Liver (tissue), 9 donors: ENCODE measurements around the gene CDO1. TPM values are rescaled to one million over a fixed set of nuclear protein-coding genes. Genes with fewer than 3 reads are reported as not detected.
A peak's percentile ranks its signal among the peaks of the same experiment; 100 is the strongest.

Experiments
- DNase-seq: peaks from one replicate; pipeline ENCODE4 v3.0.0-alpha.2; 2017; ENCODE audit warnings: low spot score
- H3K27ac ChIP-seq, 2 donors: one replicate each; pipeline ENCODE4 v1.7.0; 2013; ENCODE audit warnings: inconsistent platforms in 2 of 2, low read length in 2 of 2, control low read depth in 1 of 2, low read depth in 1 of 2, mild to moderate bottlenecking in 1 of 2
- H3K27me3 ChIP-seq, 4 donors: one replicate each; pipeline versions ENCODE4 v1.6.1 to v1.7.0; 2013; ENCODE audit warnings: low read length in 3 of 4, inconsistent platforms in 1 of 4, mild to moderate bottlenecking in 1 of 4, moderate library complexity in 1 of 4; ENCODE audit not compliant: control insufficient read depth in 4 of 4, insufficient read depth in 4 of 4
- H3K36me3 ChIP-seq, 4 donors: one replicate each; pipeline versions ENCODE4 v1.6.1 to v1.7.0; 2013; ENCODE audit warnings: low read length in 3 of 4, mild to moderate bottlenecking in 3 of 4, low read depth in 1 of 4, moderate library complexity in 1 of 4; ENCODE audit not compliant: control insufficient read depth in 4 of 4, insufficient read depth in 3 of 4
- H3K4me1 ChIP-seq, 4 donors: one replicate each; pipeline versions ENCODE4 v1.6.1 to v1.7.0; 2013; ENCODE audit warnings: low read length in 3 of 4, mild to moderate bottlenecking in 3 of 4, moderate library complexity in 1 of 4; ENCODE audit not compliant: control insufficient read depth in 4 of 4, insufficient read depth in 4 of 4
- H3K4me3 ChIP-seq, 3 donors: one replicate each; pipeline versions ENCODE4 v1.6.1 to v1.7.0; 2013; ENCODE audit warnings: low read length in 3 of 3, control low read depth in 1 of 3, low read depth in 1 of 3, mild to moderate bottlenecking in 1 of 3
- H3K9ac ChIP-seq, 2 donors: one replicate each; pipeline ENCODE4 v1.7.0; 2013; ENCODE audit warnings: low read length in 2 of 2, mild to moderate bottlenecking in 2 of 2, moderate library complexity in 2 of 2, control low read depth in 1 of 2, low read depth in 1 of 2
- H3K9me3 ChIP-seq, 4 donors: one replicate each; pipeline versions ENCODE4 v1.6.1 to v1.7.0; 2013; ENCODE audit warnings: low read length in 3 of 4; ENCODE audit not compliant: control insufficient read depth in 4 of 4
- EGR1 ChIP-seq, 2 donors: IDR thresholded peaks; 2 replicates each; pipeline ENCODE4 v1.6.1; 2016 to 2018; ENCODE audit warnings: antibody characterized with exemption in 2 of 2, low read depth in 2 of 2
- FOXA1 ChIP-seq: IDR thresholded peaks from 2 replicates; pipeline ENCODE4 v1.6.1; 2016; ENCODE audit warnings: antibody characterized with exemption
- HNF4A ChIP-seq, 2 donors: conservative IDR thresholded peaks; 2 replicates each; pipeline ENCODE4 v1.6.1; 2016; ENCODE audit warnings: antibody characterized with exemption in 2 of 2, mild to moderate bottlenecking in 2 of 2
- HNF4G ChIP-seq: IDR thresholded peaks from 2 replicates; pipeline ENCODE4 v1.6.1; 2016; ENCODE audit warnings: antibody characterized with exemption
- JUND ChIP-seq, 2 donors: IDR thresholded peaks; 2 replicates each; pipeline ENCODE4 v1.6.1; 2016; ENCODE audit warnings: antibody characterized with exemption in 2 of 2
- MAX ChIP-seq: IDR thresholded peaks from 2 replicates; pipeline ENCODE4 v1.6.1; 2016; ENCODE audit warnings: antibody characterized with exemption
- NR2F2 ChIP-seq: IDR thresholded peaks from 2 replicates; pipeline ENCODE4 v1.6.1; 2016; ENCODE audit warnings: antibody characterized with exemption
- RXRA ChIP-seq, 2 donors: IDR thresholded peaks; 2 replicates each; pipeline ENCODE4 v1.6.1; 2017 to 2018; ENCODE audit warnings: antibody characterized with exemption in 2 of 2, mild to moderate bottlenecking in 1 of 2
- SP1 ChIP-seq: IDR thresholded peaks from 2 replicates; pipeline ENCODE4 v1.6.1; 2018; ENCODE audit warnings: antibody characterized with exemption, mild to moderate bottlenecking
- TAF1 ChIP-seq: conservative IDR thresholded peaks from 2 replicates; pipeline ENCODE4 v1.6.1; 2016; ENCODE audit warnings: antibody characterized with exemption, mild to moderate bottlenecking
- YY1 ChIP-seq: IDR thresholded peaks from 2 replicates; pipeline ENCODE4 v1.6.1; 2016; ENCODE audit warnings: antibody characterized with exemption, mild to moderate bottlenecking
- WGBS: extraction: QIAGEN DNeasy Blood & Tissue Kit; methylation state at CpG from one replicate; pipeline ENCODE4 v1.1.7; 2013; 5-methylcytosine and 5-hydroxymethylcytosine counted together
- polyA plus RNA-seq, 2 donors: library from polyadenylated mRNA; stranded (reverse) in 1 of 2; unstranded in 1 of 2; fragments of 200-250 nt in 1 of 2; fragments of >200 nt in 1 of 2; fragmentation: Nextera tagmentation in 1 of 2; extraction: Ambion mirVana in 1 of 2; gene quantifications; one replicate each; pipeline versions ENCODE4 v1.2.1 to v1.2.3, GENCODE V29; 2013 to 2015
- total RNA-seq, 2 donors: library from RNA; depleted of rRNA; stranded (reverse); fragments of >200 nt; gene quantifications; one replicate each; pipeline ENCODE4 v1.2.3, GENCODE V29; 2014
- TF ChIP-seq, protein P1 (sequence below): fragments of 150-350 bp; IDR thresholded peaks from 2 replicates; pipeline ENCODE4 v1.5.1; 2017; ENCODE audit warnings: improper control_type of control experiment, low read depth, low read length; ENCODE audit not compliant: missing input control
- TF ChIP-seq, protein P2 (sequence below): IDR thresholded peaks from 2 replicates; pipeline ENCODE4 v1.6.1; 2016; ENCODE audit warnings: antibody characterized with exemption
- TF ChIP-seq, protein P3 (sequence below): IDR thresholded peaks from 2 replicates; pipeline ENCODE4 v1.6.1; 2016; ENCODE audit warnings: antibody characterized with exemption
- TF ChIP-seq, protein P4 (sequence below): IDR thresholded peaks from 2 replicates; pipeline ENCODE4 v1.6.1; 2016; ENCODE audit warnings: antibody characterized with exemption, mild to moderate bottlenecking
- donor health status: healthy.
- donor health status: healthy.
- donor health status: healthy.
- donor health status: healthy.
- donor health status: healthy.

CDO1 gene
- total and polyA plus RNA-seq, 4 donors = 106 to 472 (median 241) TPM

DNA sequence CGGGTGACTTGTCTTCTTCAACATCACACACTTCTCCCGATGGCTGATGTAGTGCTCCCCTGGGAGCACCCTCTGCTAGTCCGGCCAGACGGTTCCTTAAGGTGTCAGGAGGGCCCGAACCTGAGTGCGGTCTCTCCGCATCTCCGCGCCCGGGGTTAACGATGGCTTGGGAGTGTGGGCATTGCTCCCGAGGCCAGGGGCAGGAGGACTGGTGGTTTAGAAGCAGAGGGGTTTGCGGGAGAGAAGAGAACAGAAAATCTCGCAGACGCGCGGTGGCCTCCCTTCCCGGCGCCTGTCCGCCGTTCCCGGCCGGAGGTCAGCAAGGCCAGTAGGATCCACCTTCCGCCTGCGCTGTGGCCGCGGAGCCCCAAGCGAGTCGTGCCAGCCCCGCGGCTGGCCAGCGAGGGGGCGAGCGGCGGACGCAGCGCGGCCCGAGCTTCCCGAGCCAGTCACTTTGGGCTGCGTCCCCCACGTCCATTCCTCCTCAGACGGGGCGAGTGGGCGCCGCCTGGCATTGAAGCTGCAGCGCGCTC lies 700 bp downstream of the CDO1 start:
- TF ChIP-seq JUND (IDR thresholded peaks at IDR 0.05) (no peak), MAX (no peak), YY1 (no peak), TAF1 (no peak), NR2F2 (no peak), HNF4A (conservative IDR thresholded peaks at IDR 0.05) (no peak), HNF4G (no peak), EGR1 (IDR thresholded peaks at IDR 0.05; ENCODE audit: low read depth in 2 of 2) (no peak), FOXA1 (no peak), RXRA (IDR thresholded peaks at IDR 0.05) (no peak), SP1 (no peak)
- TF ChIP-seq, protein P1, sequence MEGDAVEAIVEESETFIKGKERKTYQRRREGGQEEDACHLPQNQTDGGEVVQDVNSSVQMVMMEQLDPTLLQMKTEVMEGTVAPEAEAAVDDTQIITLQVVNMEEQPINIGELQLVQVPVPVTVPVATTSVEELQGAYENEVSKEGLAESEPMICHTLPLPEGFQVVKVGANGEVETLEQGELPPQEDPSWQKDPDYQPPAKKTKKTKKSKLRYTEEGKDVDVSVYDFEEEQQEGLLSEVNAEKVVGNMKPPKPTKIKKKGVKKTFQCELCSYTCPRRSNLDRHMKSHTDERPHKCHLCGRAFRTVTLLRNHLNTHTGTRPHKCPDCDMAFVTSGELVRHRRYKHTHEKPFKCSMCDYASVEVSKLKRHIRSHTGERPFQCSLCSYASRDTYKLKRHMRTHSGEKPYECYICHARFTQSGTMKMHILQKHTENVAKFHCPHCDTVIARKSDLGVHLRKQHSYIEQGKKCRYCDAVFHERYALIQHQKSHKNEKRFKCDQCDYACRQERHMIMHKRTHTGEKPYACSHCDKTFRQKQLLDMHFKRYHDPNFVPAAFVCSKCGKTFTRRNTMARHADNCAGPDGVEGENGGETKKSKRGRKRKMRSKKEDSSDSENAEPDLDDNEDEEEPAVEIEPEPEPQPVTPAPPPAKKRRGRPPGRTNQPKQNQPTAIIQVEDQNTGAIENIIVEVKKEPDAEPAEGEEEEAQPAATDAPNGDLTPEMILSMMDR = no peak
- TF ChIP-seq, protein P2, sequence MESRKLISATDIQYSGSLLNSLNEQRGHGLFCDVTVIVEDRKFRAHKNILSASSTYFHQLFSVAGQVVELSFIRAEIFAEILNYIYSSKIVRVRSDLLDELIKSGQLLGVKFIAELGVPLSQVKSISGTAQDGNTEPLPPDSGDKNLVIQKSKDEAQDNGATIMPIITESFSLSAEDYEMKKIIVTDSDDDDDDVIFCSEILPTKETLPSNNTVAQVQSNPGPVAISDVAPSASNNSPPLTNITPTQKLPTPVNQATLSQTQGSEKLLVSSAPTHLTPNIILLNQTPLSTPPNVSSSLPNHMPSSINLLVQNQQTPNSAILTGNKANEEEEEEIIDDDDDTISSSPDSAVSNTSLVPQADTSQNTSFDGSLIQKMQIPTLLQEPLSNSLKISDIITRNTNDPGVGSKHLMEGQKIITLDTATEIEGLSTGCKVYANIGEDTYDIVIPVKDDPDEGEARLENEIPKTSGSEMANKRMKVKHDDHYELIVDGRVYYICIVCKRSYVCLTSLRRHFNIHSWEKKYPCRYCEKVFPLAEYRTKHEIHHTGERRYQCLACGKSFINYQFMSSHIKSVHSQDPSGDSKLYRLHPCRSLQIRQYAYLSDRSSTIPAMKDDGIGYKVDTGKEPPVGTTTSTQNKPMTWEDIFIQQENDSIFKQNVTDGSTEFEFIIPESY = no peak
- TF ChIP-seq, protein P3, sequence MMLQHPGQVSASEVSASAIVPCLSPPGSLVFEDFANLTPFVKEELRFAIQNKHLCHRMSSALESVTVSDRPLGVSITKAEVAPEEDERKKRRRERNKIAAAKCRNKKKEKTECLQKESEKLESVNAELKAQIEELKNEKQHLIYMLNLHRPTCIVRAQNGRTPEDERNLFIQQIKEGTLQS = no peak
- TF ChIP-seq, protein P4, sequence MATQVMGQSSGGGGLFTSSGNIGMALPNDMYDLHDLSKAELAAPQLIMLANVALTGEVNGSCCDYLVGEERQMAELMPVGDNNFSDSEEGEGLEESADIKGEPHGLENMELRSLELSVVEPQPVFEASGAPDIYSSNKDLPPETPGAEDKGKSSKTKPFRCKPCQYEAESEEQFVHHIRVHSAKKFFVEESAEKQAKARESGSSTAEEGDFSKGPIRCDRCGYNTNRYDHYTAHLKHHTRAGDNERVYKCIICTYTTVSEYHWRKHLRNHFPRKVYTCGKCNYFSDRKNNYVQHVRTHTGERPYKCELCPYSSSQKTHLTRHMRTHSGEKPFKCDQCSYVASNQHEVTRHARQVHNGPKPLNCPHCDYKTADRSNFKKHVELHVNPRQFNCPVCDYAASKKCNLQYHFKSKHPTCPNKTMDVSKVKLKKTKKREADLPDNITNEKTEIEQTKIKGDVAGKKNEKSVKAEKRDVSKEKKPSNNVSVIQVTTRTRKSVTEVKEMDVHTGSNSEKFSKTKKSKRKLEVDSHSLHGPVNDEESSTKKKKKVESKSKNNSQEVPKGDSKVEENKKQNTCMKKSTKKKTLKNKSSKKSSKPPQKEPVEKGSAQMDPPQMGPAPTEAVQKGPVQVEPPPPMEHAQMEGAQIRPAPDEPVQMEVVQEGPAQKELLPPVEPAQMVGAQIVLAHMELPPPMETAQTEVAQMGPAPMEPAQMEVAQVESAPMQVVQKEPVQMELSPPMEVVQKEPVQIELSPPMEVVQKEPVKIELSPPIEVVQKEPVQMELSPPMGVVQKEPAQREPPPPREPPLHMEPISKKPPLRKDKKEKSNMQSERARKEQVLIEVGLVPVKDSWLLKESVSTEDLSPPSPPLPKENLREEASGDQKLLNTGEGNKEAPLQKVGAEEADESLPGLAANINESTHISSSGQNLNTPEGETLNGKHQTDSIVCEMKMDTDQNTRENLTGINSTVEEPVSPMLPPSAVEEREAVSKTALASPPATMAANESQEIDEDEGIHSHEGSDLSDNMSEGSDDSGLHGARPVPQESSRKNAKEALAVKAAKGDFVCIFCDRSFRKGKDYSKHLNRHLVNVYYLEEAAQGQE = no peak
- no peaks in the 10 kb centered on the region for H3K27me3 ChIP-seq
- WGBS = 2% methylated on average over 48 of the region's 48 CpGs
- no peaks in the 10 kb centered on the region for H3K9me3 ChIP-seq
- H3K36me3 ChIP-seq = peaks cover 2 to 15% (median 7%) of the 10 kb centered on the region in 4 donors
- DNase-seq = no peak
- peak overlapping the region; percentile 96 to 99 for H3K9ac ChIP-seq
- peak overlapping the region; percentile 70 to 95 (median 78) for H3K4me3 ChIP-seq
- H3K27ac ChIP-seq = peak overlapping the region; percentile 95 to 98
- peaks cover 0 to 27% (median 14%) of the 10 kb centered on the region in 4 donors for H3K4me1 ChIP-seq
